ENCODE results near the gene ASXL1.

The ASXL1 gene

DNA sequence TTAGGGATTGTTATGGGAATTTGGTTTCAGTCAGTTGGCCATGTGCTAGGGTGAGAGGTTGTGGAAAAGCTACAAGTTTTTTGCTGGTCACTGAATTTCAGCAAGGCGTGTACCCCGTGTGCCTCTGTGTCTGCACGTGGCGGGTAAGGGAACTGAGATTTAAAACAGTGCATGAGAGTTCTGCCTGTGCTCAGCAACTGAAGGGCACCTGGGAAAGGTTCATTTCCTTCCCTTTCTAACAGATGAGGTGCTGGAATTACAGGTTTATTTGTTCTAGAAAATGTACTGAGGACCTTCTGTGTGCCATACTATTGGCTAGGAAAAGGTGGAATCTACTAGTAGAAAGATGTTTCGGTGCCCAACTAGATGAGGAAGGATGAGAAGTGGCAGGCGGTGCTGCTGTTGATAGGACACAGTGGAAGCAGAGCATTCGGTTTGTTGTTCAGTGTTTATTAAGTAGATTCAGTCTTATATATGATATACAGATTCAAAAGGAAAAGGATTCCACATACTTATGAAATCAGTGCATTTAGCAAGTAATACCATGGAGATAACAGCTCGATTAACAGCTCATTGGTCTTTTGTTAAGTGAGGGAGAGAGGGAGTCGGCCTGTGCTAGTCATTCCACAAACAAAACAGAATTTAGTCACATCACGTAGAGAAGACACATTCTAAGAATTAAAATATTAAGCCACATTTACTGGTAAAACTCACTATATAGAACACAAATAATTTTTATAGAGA lies 84.7 kb downstream of the ASXL1 start:
- no peak for DNase-seq

DNA sequence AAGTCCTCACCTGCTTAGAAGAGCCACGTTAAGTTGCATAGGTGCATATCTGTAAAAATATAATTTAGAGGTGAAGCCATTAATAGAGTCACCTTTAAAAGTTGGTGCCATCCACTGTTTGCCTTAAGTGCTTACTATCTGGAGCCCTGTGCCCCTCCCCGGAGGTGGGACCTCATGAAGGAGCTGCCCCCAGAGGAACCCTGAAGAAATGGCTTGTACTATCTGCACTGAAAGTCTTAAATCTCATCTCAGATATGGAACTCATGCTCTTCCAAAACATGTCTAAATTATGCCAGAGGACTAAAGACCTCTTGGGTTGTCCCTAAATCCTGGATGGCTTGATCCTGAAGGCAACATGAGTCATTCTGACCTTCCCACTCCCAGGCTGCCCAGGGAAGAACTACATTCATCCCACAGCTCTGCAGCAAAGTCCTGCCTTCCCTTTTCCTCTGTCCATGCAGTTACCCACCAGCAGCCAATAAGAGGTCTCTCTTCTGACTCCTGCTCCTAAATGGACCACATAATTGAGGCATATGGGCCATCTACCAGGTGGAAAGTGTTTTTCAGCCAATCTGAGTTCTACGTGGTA lies 85.3 kb downstream of the ASXL1 start:
- DNase-seq = no peak

DNA sequence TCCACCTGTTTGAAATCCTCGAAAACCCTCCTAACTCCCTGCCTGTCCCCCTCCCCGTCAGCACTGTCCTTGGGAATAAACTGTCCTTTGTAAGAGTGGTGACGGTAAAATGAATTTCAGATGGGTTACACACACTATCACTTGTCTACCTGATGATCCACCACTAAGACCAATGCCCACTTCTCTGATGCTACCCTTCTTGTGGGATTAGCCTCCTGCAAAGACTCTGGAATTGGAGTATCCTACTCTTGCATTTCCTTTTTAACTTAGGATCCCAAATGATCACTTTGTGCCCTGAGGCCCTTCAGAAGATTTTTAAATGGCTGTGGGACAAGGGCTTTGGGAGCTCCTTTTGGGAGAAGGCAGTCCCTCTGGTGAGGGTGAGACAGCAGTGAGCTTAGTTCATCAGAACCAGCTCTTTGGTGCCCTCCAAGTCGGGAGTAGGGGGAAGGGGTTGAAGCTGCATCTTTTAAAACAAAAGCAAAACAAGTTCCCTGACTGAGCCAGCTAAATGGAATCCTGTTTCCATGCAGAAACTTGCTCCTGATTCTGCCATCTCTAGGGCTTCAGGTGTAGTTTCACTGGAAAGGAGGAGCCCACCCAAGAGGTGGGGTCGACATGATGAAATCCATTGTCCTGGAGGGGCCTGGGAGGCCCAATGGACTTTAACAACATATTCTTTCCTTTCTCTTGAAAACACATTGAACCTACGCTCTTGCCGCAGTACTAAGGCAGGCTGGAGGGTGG lies 86.5 kb downstream of the ASXL1 start:
- DNase-seq = no peak

DNA sequence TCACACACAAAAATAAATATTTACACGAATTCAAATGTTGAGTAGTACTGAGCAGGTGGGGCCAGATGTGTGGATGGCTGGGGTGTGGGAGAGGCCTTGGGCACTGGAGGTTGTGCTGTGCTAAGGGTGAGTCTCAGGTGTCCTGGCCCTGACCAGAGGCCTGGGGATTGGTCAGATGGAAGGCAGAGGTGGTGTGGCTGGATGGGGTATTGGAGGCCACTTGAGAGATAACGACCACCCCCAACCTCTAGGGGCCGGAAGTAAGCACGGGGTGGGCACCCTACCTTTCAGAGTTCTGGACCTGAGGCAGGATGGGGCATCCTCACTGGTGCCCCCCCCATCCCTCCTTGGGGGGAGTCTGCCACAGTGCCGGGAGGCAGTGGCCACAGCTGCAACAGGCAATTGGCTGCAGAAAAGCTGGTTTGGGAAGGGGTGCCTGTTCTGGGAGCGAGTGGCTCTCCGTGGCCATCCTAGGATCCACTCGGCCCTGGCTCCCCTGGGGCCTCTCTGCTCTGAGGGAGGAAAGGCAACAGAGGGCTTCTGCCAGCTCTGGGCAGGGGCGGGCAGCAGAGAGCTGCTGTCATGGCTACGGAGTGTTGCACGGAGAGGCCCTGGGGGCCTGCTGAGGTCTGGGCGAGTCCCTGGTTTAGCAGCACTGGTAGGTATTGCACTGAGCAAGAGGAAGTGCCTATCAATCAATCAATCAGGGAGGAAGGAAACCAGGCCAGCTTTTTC lies 87.6 kb downstream of the ASXL1 start:
- DNase-seq = no peak

DNA sequence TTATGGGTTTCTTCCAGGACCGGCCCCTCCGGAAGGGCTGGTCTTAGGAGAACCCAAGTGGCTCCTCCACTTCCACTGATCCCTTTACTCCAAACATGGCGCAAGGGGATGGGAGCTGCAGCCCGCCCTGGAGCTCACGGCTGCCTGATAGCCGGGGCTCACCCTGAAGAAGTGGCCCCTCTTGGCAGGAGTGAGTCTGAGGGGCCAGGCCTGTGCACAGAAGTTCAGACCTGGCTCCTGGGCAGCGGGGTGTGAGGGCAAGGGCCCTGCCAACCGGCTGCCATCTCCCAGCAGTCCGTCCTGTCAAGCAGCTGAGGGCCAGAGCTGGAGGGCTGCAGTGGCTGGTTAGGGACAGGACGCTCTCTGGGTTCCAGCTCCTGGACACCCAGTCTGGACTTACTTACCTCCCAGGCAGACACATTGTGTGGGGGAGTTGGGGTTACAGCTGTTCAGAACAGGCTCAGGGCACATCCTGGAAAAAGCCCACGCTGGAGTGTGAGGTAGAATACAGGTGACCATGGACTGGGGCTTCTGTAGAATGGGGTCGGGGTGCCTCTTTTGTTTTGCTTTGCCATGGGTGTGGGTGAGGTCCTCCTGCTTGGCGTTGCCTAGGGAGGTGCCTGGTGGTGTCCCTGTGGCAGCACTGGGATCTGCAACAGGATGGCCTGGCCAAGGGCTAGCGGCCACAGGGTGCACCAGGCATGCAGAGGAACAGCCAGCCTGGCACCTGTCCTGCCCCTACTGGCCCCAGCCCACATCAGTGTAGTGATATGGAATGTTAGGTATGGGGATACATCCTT lies 88.4 kb downstream of the ASXL1 start:
- no peak for DNase-seq

DNA sequence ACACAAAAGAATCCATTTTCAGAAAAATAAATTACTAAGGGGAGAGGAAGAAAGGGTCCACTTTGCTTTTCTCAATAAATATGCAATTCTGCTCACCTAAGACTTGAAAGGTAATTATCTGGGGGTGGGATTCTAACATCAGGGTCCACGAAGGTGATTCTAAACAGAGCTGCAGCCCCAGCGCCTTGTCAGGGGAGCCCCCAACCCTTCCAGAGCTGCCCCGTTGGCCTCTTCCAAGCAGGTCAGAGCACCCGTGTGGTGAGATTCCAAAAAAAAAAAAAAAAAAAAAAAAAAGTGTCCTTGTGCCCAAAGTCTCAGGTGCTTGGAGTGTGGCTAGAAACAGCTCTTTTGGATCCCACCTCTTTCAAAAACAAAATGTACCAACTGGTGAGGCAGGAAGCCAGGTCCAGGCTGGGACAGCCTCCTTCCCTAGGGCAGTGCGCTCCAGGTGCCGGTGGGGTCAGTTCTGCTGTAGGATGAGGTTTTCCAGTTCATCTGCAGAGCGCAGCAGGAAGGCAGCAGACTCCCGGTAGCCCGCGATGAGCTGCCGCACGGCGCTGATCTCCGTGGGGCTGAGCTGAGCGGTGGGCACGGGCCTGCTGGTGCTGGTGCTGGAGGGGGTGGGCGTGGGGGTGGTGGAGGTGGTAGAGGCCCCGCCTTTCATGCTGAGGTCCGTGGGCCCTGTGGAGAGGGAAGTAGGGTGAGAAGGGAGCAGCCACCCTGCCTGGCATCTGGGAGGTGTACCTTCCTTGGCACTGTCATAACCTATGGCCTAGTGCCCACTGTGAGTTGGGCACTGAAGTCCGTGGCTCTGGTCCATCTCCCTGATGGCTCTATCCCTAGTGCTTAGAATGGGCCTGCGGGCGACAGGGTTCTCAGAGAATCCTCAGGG lies 89.3 kb downstream of the ASXL1 start:
- no peak for DNase-seq

DNA sequence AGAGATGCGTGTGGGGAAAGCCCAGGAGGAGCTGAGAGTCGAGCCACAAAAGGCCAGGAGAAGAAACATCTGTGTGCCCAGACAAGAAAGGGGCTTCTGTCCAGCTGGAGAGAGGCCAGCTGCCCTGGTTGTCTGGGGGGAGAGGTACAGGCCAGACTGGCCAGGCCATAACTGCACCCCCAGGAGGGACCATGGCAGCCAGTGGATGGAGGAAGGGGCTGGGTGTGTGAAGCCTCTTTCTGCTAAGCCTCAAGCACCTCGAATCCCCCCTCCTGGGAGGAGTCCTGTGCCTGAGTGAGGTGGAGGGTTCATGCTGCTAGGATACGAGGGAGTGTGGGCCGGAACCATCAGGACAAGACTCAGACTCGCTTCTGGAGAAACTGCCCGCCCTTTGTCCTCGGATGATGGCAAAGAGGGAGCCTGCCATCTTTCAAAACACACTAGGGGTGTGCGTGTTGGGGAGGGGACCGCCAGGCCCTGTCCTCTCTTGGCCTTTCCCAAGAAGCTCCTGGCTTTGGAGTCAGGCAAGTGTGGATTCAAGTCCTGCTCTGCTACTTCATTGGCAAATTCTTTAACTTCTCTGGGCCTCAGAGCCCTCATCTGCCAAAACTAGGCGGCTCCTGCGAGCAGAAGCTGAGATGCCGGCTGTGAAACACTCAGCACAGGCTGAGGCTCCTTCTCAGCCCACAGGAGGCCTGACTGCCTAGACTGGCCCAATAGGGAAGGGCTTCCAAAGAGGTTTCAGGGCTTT lies 90.3 kb downstream of the ASXL1 start:
- DNase-seq = no peak

DNA sequence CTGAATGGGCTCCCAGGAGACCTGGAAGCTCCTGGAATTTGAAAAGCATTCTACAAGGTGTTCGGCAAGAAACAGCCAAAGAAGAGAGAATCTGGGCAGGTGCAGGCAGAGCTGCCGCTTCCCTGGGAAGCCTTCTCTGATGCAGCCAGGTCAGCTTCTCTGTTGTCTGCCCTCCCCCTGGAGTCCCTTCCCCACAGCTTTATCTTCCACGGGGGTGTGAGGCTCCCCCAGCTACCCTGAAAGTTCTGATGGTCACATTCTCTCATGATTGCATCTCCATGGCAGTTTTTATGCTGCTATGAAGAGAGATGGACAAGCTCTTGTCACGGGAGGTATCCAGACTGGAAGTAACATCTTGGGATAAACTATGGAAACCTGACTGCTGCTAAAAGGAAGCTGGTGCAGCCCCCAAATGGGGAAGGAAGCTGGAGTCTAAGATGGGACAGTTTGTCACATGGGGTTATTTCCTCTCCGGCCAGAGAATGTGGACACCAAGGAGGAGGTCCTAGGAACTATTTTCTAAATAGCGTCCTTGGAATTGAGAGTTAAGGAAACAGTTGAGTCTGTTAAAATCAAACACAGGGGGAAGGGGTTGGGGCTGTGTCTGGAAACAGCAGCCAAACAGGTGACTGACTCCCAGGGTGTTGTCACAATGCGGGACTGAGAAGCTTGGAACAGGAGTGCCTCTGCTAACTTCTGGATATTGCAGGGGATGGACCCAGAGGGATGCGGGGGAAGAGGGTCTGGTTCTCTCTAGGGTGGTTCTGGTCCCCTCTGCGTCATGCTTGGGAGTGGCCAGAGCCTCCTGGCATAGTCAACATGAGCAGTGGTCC lies 91.1 kb downstream of the ASXL1 start:
- DNase-seq = no peak

DNA sequence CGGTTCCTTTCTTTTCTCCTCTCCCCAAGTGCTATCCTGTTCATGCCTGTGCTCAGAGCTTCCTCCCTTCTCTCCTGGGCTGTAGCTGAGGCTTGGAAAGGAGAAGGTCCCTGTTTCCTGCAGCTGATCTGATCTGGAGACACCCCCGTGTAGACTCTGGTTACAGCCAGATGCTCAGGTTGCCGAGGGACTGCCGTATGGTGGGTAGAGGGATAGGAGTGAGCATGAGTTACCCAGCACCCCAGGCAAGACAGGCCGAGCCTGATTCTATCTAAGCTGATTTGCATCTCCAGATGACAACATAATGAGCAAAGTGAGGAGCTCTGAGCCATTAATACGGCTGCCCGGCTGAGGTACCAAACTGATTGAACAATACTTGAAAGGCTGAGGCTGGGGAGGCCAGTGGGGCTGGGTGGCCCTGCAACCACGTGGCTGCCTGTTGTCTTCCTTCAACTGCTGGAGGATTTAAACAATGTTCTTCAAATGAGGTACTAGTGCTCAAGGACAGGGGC lies 91.8 kb downstream of the ASXL1 start:
- no peak for DNase-seq

DNA sequence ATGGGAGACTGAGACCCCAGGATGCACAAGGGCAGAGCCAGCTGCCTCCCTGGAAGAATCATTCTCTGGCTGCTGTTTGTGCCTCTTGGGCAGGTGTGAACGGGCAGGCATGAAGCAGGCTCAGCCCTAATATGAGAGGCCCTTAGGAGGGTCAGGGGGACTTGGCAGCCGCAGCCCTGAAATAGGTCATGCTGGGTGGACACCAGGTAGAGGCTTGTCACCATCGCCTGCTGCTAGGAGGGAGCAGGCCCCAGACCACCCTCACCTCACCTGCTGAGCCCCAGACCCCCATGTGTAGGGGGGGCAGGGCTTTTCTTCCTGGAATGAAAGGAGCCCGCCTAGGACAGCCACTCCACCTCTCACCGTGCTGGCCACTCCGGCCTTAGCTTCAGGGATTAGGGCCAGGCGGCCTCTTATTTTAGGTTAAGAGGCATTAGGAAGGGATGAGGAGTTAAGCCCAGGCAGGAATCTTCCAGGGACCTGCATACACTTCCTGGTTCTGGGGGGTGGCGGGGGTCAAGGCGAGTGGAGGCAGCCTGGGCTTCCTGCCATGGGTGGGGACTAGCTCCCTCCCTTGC lies 92.4 kb downstream of the ASXL1 start:
- DNase-seq = no peak

DNA sequence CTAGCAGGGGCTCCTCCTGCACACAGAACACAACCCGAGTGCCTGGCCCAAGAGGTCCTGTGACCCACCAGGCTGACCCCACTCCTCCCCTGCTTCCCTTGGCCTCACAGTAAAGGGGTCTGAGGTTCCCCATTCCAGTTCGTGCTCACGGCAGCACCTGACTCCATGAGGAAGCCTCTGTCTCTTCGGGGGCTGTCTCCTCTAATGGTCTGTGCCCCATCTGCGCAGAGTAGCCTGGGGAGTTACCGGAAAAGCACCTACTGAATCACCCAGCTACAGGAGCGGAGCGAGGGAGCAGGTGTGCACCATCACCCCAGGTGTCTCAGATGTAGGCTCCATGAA lies 93.2 kb downstream of the ASXL1 start:
- DNase-seq = no peak

DNA sequence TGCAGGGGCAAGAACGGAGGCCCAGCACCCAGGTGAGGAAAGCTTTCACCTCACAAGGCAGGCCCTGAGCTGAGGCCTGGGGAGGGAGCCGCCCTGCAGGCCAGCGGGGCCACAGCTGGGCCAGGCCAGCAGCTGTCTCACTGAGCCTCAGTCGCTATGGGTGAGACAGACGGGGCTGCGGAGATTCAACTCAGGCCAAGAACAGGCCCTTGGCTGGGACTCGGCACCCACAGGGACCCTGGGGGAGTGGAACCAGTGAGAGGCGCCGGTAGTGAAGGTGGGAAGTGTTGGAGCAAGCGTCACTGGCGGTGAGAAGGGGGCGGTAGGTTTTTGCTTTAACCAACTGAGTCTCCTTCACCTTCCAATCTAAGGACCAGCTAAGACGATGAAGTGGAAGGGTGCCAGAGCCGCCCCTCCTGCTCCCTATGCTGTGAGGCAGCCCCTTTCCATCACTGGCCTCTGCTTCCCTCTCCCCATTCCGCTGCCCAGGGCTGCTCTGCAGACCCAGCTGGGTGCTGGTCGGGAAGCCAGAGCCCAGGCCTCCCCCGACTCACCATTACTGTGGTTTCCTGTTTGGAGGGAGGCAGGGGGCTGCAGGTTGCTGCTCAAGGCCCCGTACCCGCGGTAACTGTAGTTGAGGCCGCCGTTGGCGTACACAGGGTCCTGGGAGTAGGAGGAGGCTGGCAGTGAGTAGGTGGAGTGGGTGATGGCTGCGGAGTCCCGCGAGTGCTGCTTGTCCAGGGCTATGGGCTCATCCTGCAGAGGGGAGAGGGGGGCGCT lies 93.7 kb downstream of the ASXL1 start:
- no peak for DNase-seq

DNA sequence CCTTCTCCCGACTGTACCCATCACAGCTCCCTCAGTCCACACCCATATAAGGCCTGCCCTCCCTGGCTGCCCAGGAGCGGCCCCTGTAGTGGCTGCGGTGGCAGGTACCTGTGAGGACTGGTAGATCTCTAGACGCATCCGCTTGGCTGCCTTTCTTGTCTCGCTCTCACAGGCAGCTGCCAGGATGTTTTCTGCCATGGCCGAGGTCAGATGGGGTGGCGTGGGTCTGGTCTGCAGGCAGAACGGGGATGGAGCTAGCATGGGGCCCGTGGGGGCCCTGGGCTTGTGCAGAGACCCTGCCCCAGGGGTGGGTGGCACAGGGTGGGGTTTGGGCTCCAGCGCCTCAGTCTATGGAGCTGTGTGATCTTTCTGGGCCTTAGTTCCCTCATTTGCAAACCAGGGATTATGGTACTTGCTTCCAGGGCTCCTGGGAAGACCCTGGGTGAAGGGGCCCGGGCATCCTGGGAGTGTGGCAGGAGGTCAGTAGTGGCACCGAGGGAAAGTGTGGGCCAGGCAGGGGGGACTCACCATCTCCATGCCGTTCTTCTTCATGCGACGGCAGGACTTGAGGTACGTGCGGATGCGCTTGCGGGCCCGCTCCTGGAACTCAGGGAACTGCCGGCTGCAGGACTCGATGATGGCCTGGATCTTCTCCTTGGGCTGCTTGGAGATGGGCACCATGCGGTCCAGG lies 94.8 kb downstream of the ASXL1 start:
- DNase-seq = no peak

DNA sequence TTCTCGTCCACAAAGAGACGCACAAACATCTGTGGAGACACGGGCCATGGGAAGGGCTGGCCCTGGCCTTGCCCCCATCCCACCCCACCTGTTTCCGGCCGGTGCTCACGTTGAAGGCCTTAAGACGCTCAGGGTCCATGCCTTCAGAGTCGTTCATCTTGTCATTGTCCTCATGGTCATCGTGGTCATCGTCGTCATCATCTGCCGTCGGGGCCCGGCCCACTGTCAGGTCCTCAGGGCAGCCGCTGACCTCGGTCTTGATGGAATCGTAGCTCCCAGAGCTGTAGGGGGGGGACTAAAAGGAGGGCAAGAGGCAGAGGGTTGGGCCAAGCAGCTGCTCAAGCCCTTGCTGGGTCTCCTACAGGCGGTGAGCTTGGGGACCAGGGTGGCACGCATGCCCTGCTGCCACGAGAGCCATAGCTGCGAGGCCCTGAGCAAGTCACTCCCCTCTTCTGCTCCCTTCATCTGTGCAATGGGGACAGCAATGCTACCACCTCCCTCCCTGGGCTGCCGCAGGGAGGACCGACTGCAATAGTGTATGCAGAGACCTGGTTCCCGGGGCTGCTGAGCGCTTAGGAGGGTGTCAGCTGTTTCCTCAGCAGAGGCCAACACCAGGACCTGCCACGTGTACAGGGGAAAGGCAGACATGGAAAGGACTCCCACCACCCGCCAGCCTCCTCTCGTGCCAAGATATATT lies 95.5 kb downstream of the ASXL1 start:
- no peak for DNase-seq

DNA sequence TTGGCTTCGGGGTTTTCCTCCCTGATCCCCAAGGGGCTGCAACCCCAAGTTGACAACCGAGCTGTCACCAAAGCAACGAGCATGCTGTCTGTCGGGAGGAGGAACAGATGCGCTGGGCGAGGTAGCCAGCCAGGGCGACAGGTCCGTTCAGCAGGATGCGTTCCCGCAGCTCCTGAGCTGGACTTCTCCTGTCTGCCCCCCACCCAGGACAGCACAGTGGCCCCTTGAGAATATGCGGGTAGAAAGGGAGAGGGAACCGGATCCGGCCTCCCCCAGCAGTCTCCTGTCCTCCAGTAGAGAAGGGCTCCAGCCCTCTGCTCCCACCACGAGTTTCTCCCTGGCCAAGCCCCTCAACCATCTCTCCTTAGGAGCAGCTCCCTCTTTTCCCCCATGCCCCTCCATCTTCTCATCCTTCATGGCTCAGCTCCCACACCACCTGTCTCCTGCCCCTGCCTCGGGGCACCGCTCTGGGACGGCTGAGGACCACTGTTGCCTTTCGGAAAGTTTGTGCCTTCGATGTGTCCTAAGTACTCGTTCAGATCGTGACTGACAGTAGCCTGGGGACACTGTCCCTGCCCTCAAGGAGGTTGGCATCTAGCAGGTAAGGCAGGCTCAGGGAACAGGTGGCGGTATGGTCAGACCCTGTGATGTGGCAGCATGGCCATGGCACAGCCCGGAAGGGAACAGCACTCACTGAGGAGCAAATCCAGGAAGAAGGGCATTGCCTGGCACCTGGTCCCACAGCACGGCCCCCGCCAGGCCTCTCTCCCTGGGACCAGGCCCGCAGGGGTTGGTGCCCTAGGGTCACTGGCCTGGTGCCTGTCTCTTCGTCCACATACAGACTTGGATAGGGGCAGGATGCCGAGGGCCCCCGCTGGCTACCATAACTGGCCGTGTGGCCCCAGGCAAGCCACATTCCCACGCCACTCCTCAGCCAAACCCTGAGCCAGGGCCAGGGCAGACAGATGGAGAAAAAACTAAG lies 96.3 kb downstream of the ASXL1 start:
- DNase-seq = no peak

All from activated CD8-positive, alpha-beta memory T cell treated with anti-CD3 and anti-CD28 coated beads for 24 hours (primary cell).